ENCODE results near the gene ZNF532. TPM values are rescaled to one million over a fixed set of nuclear protein-coding genes. Genes with fewer than 3 reads are reported as not detected.
A peak's percentile ranks its signal among the peaks of the same experiment; 100 is the strongest.

Gene ZNF532
- total and polyA plus RNA-seq, 5 donors from 2014 or later: 0.64 to 15.8 (median 1.6) TPM

DNA sequence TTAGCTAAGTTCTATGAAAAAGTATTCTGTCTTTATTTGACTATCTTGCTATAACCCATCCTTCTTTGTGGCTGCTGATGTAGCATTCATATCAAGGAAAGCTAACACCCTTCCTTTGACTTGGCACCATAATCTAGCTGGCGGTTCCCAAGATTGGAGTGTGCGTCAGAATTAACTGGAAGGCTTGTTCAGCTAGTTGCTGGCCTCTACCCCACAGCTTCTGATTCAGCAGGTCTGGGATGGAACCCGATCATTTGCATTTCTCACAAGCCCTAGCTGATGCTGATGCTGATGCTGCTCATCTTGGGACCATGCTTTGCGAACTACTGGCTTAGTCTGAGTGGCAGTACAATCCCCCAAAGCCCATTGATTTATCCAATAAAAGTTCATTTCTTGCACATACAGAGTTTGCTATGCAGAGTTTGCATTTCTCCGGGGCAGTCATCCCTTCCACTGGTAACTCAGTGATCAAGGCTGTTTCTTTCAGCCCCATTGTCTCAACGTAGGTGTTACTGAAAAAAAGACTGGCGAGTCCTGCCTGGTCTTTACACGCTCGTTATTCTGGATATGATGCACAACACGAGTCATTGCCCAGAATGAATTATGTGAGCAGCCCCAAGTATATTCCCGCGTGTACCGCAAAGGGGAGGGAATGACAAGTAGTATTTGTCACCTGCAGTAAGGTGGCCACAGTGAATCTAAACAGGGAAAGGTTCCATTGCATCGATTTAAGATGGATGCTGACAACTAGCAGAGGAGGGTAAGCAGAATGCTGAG lies 96.5 kb downstream of the ZNF532 start:
- Histone ChIP-seq H3K4me1 (ENCODE audit: control insufficient read depth, insufficient read depth, low read length, poor library complexity, severe bottlenecking) (no peaks in the 10 kb centered on the region), H3K9me3 (ENCODE audit: control insufficient read depth in 2 of 2, low read length in 2 of 2) (no peaks in the 10 kb centered on the region), H3K27me3 (ENCODE audit: control insufficient read depth, insufficient read depth, low read length) (no peaks in the 10 kb centered on the region), H3K27ac (ENCODE audit: insufficient read depth, low read length, poor library complexity, severe bottlenecking) (no peak overlapping the region), H3K36me3 (ENCODE audit: control insufficient read depth, insufficient read depth, low read length) (no peaks in the 10 kb centered on the region), H3K4me3 (ENCODE audit: low read depth, low read length) (no peak overlapping the region)
- DNase-seq (no peak), ATAC-seq (ENCODE audit: low read depth in 2 of 2) (no peak)
- H3K9me3 Mint-ChIP-seq: peaks cover 0 to 3% (median 0%) of the 10 kb centered on the region in 7 donors
- H3K27ac Mint-ChIP-seq: no peak overlapping the region
- H3K36me3 Mint-ChIP-seq: no peaks in the 10 kb centered on the region
- H3K27me3 Mint-ChIP-seq: no peaks in the 10 kb centered on the region
- peaks cover 0 to 5% (median 2%) of the 10 kb centered on the region in 4 donors for H3K4me1 Mint-ChIP-seq
- peak overlapping the region in 1 of 4 donors; percentile 28 for H3K4me3 Mint-ChIP-seq

DNA sequence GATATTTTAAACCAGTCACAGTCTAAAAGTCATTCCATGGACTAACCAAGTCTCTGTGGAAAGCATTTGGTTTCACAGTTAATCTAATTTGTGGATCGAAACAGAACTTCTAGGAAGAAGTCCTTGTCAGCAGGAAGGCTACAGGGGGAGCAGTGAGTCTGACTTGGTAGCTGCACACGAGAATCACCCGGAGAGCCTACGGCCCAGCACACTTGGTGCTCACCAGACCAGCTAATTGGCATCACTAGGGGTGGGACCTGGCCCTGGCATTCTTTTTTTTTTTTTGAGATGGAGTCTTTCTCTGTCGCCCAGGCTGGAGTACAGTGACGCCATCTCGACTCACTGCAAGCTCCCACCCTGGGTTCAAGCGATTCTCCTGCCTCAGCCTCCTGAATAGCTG lies 97.7 kb downstream of the ZNF532 start:
- no peak overlapping the region for H3K27ac ChIP-seq (ENCODE audit: insufficient read depth, low read length, poor library complexity, severe bottlenecking)
- no peak overlapping the region for H3K4me3 ChIP-seq (ENCODE audit: low read depth, low read length)
- no peaks in the 10 kb centered on the region for H3K36me3 ChIP-seq (ENCODE audit: control insufficient read depth, insufficient read depth, low read length)
- no peaks in the 10 kb centered on the region for H3K9me3 ChIP-seq (ENCODE audit: control insufficient read depth in 2 of 2, low read length in 2 of 2)
- Mint-ChIP-seq H3K27ac (no peak overlapping the region), H3K4me3 (no peak overlapping the region), H3K9me3 (peaks cover 0 to 3% (median 0%) of the 10 kb centered on the region in 7 donors), H3K36me3 (no peaks in the 10 kb centered on the region), H3K27me3 (no peaks in the 10 kb centered on the region), H3K4me1 (peaks cover 0 to 5% (median 2%) of the 10 kb centered on the region in 4 donors)
- H3K27me3 ChIP-seq (ENCODE audit: control insufficient read depth, insufficient read depth, low read length): no peaks in the 10 kb centered on the region
- no peaks in the 10 kb centered on the region for H3K4me1 ChIP-seq (ENCODE audit: control insufficient read depth, insufficient read depth, low read length, poor library complexity, severe bottlenecking)
- DNase-seq: no peak
- ATAC-seq (ENCODE audit: low read depth in 2 of 2): no peak

DNA sequence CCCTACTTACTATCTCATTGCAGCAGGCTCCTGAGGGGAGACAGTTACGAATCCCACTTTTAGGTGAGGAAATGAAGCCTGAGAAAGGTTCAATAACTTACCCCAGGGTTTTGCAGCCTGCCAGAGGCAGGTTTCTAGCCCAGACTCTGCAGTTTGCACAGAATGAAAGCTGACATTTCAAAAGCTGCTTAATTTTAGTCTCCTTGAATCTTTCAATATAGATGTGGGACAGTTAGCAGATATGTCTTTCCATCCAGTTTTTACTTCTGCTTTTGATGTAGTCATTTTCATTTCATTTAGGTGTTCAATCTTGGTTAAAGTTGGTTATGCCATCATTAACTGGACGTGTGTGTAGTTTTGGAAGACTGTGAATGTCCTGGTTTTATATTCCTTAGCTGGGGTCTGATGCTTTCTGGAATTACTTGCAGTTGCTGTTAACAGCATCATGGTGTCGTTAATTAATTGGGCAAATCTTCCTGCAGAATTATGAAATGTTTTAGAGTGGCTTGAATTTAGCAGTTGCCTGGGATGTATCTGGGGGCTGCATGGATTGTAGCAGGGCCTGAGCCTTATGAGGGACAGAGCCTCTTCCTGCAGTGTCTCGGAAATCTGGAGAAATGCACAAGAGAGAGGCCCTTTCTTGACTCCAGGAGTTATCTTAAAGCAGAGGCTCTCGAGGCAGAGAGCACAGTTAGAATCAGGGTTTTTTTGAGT lies 100.8 kb downstream of the ZNF532 start:
- no peaks in the 10 kb centered on the region for H3K27me3 Mint-ChIP-seq
- peaks cover 0 to 3% (median 0%) of the 10 kb centered on the region in 7 donors for H3K9me3 Mint-ChIP-seq
- H3K4me3 ChIP-seq (ENCODE audit: low read depth, low read length): no peak overlapping the region
- H3K4me1 ChIP-seq (ENCODE audit: control insufficient read depth, insufficient read depth, low read length, poor library complexity, severe bottlenecking): no peaks in the 10 kb centered on the region
- no peaks in the 10 kb centered on the region for H3K36me3 ChIP-seq (ENCODE audit: control insufficient read depth, insufficient read depth, low read length)
- H3K9me3 ChIP-seq (ENCODE audit: control insufficient read depth in 2 of 2, low read length in 2 of 2): no peaks in the 10 kb centered on the region
- DNase-seq: no peak
- no peak for ATAC-seq (ENCODE audit: low read depth in 2 of 2)
- H3K36me3 Mint-ChIP-seq: no peaks in the 10 kb centered on the region
- H3K27ac Mint-ChIP-seq: peak overlapping the region in 1 of 3 donors; percentile 30
- H3K4me3 Mint-ChIP-seq: no peak overlapping the region
- H3K4me1 Mint-ChIP-seq: peaks cover 0 to 5% (median 2%) of the 10 kb centered on the region in 4 donors
- peaks cover 2% of the 10 kb centered on the region for H3K27me3 ChIP-seq (ENCODE audit: control insufficient read depth, insufficient read depth, low read length)
- no peak overlapping the region for H3K27ac ChIP-seq (ENCODE audit: insufficient read depth, low read length, poor library complexity, severe bottlenecking)

DNA sequence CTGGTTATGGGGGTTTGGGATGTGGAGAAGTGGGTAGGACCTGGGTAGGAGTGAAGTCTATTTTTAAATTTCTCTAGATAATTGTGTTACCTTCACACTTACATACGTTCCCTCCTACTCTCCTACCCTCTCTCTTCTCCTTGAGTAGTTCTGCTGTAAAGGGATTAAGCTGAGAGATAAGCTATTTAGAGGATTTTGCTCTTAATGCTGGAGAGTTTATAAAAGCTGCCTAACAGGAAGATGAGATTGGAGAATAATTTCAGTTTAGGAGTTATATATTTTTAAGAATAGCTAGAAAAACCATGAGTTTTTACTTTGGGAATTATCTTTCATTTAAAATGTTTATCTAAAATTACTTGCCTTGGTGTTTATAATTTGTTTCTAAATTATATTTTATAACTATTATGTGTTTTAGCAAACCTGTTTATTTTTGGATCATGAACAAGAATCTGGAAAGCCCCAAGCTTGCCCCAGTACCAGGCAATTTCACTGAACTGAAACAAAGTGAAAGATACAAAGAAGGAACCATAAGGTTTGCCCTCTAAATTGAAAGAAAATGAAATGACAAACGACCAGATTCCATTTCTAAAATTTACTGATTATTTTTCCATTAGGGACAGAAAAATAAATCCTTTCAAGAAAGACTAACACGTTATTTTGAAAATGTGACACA lies 101.5 kb downstream of the ZNF532 start:
- no peak overlapping the region for H3K27ac Mint-ChIP-seq
- H3K9me3 Mint-ChIP-seq: peaks cover 0 to 3% (median 0%) of the 10 kb centered on the region in 7 donors
- no peaks in the 10 kb centered on the region for H3K9me3 ChIP-seq (ENCODE audit: control insufficient read depth in 2 of 2, low read length in 2 of 2)
- no peak for DNase-seq
- H3K4me3 Mint-ChIP-seq: no peak overlapping the region
- H3K27ac ChIP-seq (ENCODE audit: insufficient read depth, low read length, poor library complexity, severe bottlenecking): no peak overlapping the region
- no peaks in the 10 kb centered on the region for H3K36me3 Mint-ChIP-seq
- no peak overlapping the region for H3K4me3 ChIP-seq (ENCODE audit: low read depth, low read length)
- peaks cover 0 to 7% (median 2%) of the 10 kb centered on the region in 4 donors for H3K4me1 Mint-ChIP-seq
- no peaks in the 10 kb centered on the region for H3K36me3 ChIP-seq (ENCODE audit: control insufficient read depth, insufficient read depth, low read length)
- no peaks in the 10 kb centered on the region for H3K4me1 ChIP-seq (ENCODE audit: control insufficient read depth, insufficient read depth, low read length, poor library complexity, severe bottlenecking)
- H3K27me3 Mint-ChIP-seq: no peaks in the 10 kb centered on the region
- ATAC-seq (ENCODE audit: low read depth in 2 of 2): no peak
- peaks cover 2% of the 10 kb centered on the region for H3K27me3 ChIP-seq (ENCODE audit: control insufficient read depth, insufficient read depth, low read length)

DNA sequence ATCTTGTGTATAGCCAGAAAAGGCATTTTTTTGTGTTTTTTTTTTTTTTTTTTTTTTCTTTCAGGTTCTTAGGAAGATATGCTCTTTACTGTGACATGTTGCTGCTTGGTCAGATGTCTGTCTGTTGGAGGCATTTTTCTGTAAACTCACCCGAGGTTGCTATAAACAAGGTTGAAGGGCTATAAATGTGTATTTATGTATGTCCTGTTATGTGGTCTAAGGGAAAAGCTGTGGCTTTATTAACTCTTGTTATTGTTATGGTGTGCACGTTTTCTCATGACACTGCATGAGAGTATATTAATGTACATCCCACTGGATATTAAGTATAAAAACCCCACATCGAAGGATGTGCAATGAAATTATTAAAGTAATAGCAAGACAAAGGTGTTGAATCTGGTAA lies 102.0 kb downstream of the ZNF532 start:
- DNase-seq (no peak), ATAC-seq (ENCODE audit: low read depth in 2 of 2) (no peak)
- H3K27me3 ChIP-seq (ENCODE audit: control insufficient read depth, insufficient read depth, low read length): peaks cover 2% of the 10 kb centered on the region
- no peaks in the 10 kb centered on the region for H3K9me3 ChIP-seq (ENCODE audit: control insufficient read depth in 2 of 2, low read length in 2 of 2)
- Mint-ChIP-seq H3K9me3 (peaks cover 0 to 3% (median 0%) of the 10 kb centered on the region in 7 donors), H3K27ac (no peak overlapping the region), H3K36me3 (no peaks in the 10 kb centered on the region), H3K4me1 (peaks cover 0 to 11% (median 2%) of the 10 kb centered on the region in 4 donors), H3K27me3 (no peaks in the 10 kb centered on the region), H3K4me3 (no peak overlapping the region)
- H3K27ac ChIP-seq (ENCODE audit: insufficient read depth, low read length, poor library complexity, severe bottlenecking): no peak overlapping the region
- no peak overlapping the region for H3K4me3 ChIP-seq (ENCODE audit: low read depth, low read length)
- H3K36me3 ChIP-seq (ENCODE audit: control insufficient read depth, insufficient read depth, low read length): no peaks in the 10 kb centered on the region
- H3K4me1 ChIP-seq (ENCODE audit: control insufficient read depth, insufficient read depth, low read length, poor library complexity, severe bottlenecking): no peaks in the 10 kb centered on the region

DNA sequence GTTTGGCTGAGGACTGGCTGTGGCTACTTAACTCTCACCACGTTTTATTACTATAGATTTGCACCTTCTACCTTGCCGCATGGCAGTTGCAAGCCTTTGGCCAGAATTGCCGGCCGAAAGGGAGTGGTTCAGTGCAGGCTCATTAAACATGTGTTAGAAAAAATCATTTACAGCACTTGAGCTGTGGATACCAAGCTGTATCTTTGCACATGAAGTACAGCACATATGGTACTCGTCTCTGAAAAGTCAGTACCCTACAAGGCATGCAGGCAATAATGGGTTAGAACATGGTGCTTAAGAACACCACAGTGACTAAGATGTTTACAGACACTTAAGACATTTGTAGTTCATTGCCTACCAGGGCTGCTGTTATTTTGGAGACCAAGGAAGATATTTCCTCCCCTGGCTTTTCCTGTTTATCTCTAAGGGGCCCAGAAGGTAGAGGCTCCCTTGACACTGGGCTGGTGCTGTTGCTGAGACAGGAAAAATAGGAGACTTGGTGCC lies 103.1 kb downstream of the ZNF532 start:
- H3K4me1 ChIP-seq (ENCODE audit: control insufficient read depth, insufficient read depth, low read length, poor library complexity, severe bottlenecking): no peaks in the 10 kb centered on the region

DNA sequence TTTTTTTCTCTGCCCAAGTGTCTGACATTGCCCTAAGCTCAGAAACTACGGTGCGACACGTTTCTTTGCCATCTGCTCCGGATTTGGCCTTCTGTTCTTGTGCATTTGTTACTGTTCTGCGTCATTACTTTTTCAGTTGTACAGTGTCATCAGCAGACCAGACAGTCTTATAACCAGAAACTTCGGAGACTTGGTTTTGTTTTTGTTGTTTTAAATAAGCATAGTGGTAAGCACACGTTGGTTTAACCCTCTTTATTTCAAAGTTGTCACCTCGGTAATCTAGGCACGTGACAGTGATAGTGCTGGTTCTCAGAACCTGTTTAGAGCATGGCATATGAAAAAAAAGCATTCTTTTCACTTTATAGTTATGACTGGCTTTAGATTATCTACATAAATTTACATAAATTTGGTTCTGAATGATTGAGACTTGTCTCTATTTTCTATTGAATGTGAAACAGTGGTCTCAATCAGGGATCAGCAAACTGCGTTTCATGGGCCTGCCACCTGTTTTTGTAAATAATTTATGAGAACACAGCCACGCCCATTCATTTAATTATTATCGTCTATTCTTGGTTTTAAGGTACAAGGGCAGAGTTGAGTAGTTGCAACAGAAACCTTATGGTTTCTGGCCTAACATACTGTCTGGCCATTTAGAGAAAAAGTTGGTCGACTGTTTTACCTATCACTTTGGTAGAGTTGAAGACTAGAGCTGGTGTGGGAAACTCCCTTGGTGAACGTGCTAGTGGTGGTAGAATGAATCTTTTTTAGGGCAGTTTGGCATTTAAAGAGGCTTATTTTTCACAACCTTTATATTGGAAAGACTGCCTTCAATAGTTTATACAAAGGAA lies 106.5 kb downstream of the ZNF532 start:
- peaks cover 0 to 5% (median 0%) of the 10 kb centered on the region in 4 donors for H3K4me1 Mint-ChIP-seq
- peaks cover 2% of the 10 kb centered on the region for H3K27me3 ChIP-seq (ENCODE audit: control insufficient read depth, insufficient read depth, low read length)
- no peaks in the 10 kb centered on the region for H3K9me3 Mint-ChIP-seq
- H3K27ac ChIP-seq (ENCODE audit: insufficient read depth, low read length, poor library complexity, severe bottlenecking): no peak overlapping the region
- H3K27ac Mint-ChIP-seq: peak overlapping the region in 1 of 3 donors; percentile 32
- ATAC-seq (ENCODE audit: low read depth in 2 of 2) (peak; percentile 30 to 40), DNase-seq (peak in 1 of 3 donors; percentile 16)
- no peaks in the 10 kb centered on the region for H3K36me3 ChIP-seq (ENCODE audit: control insufficient read depth, insufficient read depth, low read length)
- H3K9me3 ChIP-seq (ENCODE audit: control insufficient read depth in 2 of 2, low read length in 2 of 2): no peaks in the 10 kb centered on the region
- no peaks in the 10 kb centered on the region for H3K36me3 Mint-ChIP-seq
- peak overlapping the region in 1 of 4 donors; percentile 78 for H3K4me3 Mint-ChIP-seq
- H3K27me3 Mint-ChIP-seq: peaks cover 8% of the 10 kb centered on the region
- no peak overlapping the region for H3K4me3 ChIP-seq (ENCODE audit: low read depth, low read length)
- no peaks in the 10 kb centered on the region for H3K4me1 ChIP-seq (ENCODE audit: control insufficient read depth, insufficient read depth, low read length, poor library complexity, severe bottlenecking)

More for the DNA sequence above, 103.1 kb downstream of the ZNF532 start:
- no peak overlapping the region for H3K4me3 Mint-ChIP-seq
- Histone ChIP-seq H3K4me3 (ENCODE audit: low read depth, low read length) (no peak overlapping the region), H3K27me3 (ENCODE audit: control insufficient read depth, insufficient read depth, low read length) (peaks cover 2% of the 10 kb centered on the region), H3K27ac (ENCODE audit: insufficient read depth, low read length, poor library complexity, severe bottlenecking) (no peak overlapping the region), H3K36me3 (ENCODE audit: control insufficient read depth, insufficient read depth, low read length) (no peaks in the 10 kb centered on the region), H3K9me3 (ENCODE audit: control insufficient read depth in 2 of 2, low read length in 2 of 2) (no peaks in the 10 kb centered on the region)
- peaks cover 0 to 11% (median 2%) of the 10 kb centered on the region in 4 donors for H3K4me1 Mint-ChIP-seq
- peaks cover 0 to 3% (median 0%) of the 10 kb centered on the region in 7 donors for H3K9me3 Mint-ChIP-seq
- H3K27me3 Mint-ChIP-seq: no peaks in the 10 kb centered on the region
- no peak overlapping the region for H3K27ac Mint-ChIP-seq
- ATAC-seq (ENCODE audit: low read depth in 2 of 2) (no peak), DNase-seq (no peak)
- no peaks in the 10 kb centered on the region for H3K36me3 Mint-ChIP-seq

Measured in CD4-positive, CD25-positive, alpha-beta regulatory T cell (primary cell).